Measurements from ENCODE around the gene SYCP3. TPM values are rescaled to one million over a fixed set of nuclear protein-coding genes. Genes with fewer than 3 reads are reported as not detected.

Gene SYCP3
- total and polyA plus RNA-seq, 2 of the 8 experiments (the other 6 are each of a cell fraction or from before 2014, with no cell fraction given), result 0.02 to 0.07 TPM

GRCh38 chr12:101768781-101769180 lies 29.5 kb upstream of the SYCP3 start:
- Histone ChIP-seq H4K5ac (ENCODE audit: insufficient read length, low read depth, low read length) (no peak overlapping the region), H2BK120ac (replicated peaks; ENCODE audit: low read depth, low read length) (no peak overlapping the region), H2BK15ac (ENCODE audit: low read length) (no peak overlapping the region), H3K4me1 (replicated peaks in 1 of 4; ENCODE audit: control insufficient read depth in 3 of 4, insufficient read depth in 4 of 4, low read length in 3 of 4) (no peaks in the 10 kb centered on the region), H3K56ac (replicated peaks; ENCODE audit: insufficient read length, low read depth, low read length) (no peak overlapping the region), H3K18ac (ENCODE audit: extremely low read depth, low read length) (no peak overlapping the region), H3K23me2 (ENCODE audit: low read depth, low read length) (no peaks in the 10 kb centered on the region), H3K4me2 (ENCODE audit: insufficient read depth in 1 of 2, low read depth in 2 of 2, low read length in 2 of 2) (no peak overlapping the region), H3K27me3 (replicated peaks in 1 of 4; ENCODE audit: control insufficient read depth in 3 of 4, extremely low read depth in 1 of 4, insufficient read depth in 3 of 4, low read length in 3 of 4) (no peaks in the 10 kb centered on the region), H2AFZ (ENCODE audit: low read length) (no peak overlapping the region), H3K14ac (ENCODE audit: insufficient read length) (no peak overlapping the region), H3K4ac (replicated peaks; ENCODE audit: insufficient read length, low read depth, low read length) (no peak overlapping the region), H4K20me1 (replicated peaks in 1 of 2; ENCODE audit: control insufficient read depth in 1 of 2, insufficient read depth in 2 of 2, low read length in 2 of 2) (peaks cover 0 to 2% of the 10 kb centered on the region in 2 experiments), H4K8ac (ENCODE audit: extremely low read depth, insufficient read depth, low read length) (no peak overlapping the region), H4K91ac (replicated peaks; ENCODE audit: insufficient read length, low read length) (no peak overlapping the region), H3K79me2 (ENCODE audit: control insufficient read depth in 1 of 2, insufficient read depth in 2 of 2, low read length in 2 of 2) (no peaks in the 10 kb centered on the region), H3K23ac (ENCODE audit: insufficient read length) (no peak overlapping the region), H2BK12ac (ENCODE audit: low read depth, low read length) (no peak overlapping the region), H2BK20ac (ENCODE audit: low read length) (no peak overlapping the region), H2BK5ac (ENCODE audit: low read depth, low read length) (no peak overlapping the region), H3K27ac (ENCODE audit: low read depth, low read length) (no peak overlapping the region), H3K4me3 (ENCODE audit: extremely low read depth in 1 of 4, insufficient read depth in 2 of 4, low read depth in 3 of 4, low read length in 4 of 4) (no peak overlapping the region), H3K79me1 (ENCODE audit: low read depth, low read length) (no peaks in the 10 kb centered on the region; the same call in 1 of the 2 replicates), H3K36me3 (ENCODE audit: control insufficient read depth in 2 of 4, insufficient read depth in 4 of 4, low read length in 3 of 4) (peaks cover 16 to 66% (median 32%) of the 10 kb centered on the region in 4 experiments), H3K9me3 (ENCODE audit: insufficient read depth in 2 of 2, low read depth in 1 of 2, low read length in 1 of 2) (no peaks in the 10 kb centered on the region), H3K9ac (replicated peaks in 1 of 4; ENCODE audit: extremely low read depth in 1 of 4, low read depth in 3 of 4, low read length in 3 of 4) (peak overlapping the region in 1 of 4 experiments; percentile 8; a peak in 1 of 7 replicates), H2AK5ac (ENCODE audit: low read depth, low read length) (no peak overlapping the region)
- DNase-seq (ENCODE audit: low read depth in 1 of 2, low spot score in 2 of 2) (no peak), FAIRE-seq (no peak)
- POLR2A ChIA-PET (ENCODE audit: partially characterized antibody), result no interaction called here
- no peak for TF ChIP-seq HDAC6 (IDR thresholded peaks at IDR 0.05; ENCODE audit: low read depth, low read length)
- 100% methylated on average over 2 of the region's 2 CpGs; no CpG with 5 or more reads in 1 of the 2 experiments for WGBS, 2 experiments (ENCODE audit: extremely low coverage in 1 of 2, insufficient coverage in 1 of 2, insufficient read length in 1 of 2, insufficient replicate concordance in 2 of 2, low coverage in 1 of 2, low lambda C conversion rate in 2 of 2, missing lambda C conversion rate in 1 of 2)
- CTCF ChIA-PET (ENCODE audit: partially characterized antibody), result interaction anchor here (0.8 to 3.6 kb wide), 7 partner anchors 9 to 72 kb away, joined by 3 to 21 read pairs (median 8); partner anchors contain the start of gene GNPTAB

Data from H1 (cell line).